OCI-LY7 (cell line): ENCODE measurements around the gene IL15. TPM values are rescaled to one million over a fixed set of nuclear protein-coding genes. Genes with fewer than 3 reads are reported as not detected.

Experiments
- BruUV-seq: library from RNA; stranded (reverse); fragments of 400-500 nt; replicated peaks from 2 replicates; lab custom pipeline; 2021; lab: Mats Ljungman, UMichigan
- CTCF ChIA-PET: fragments of 300-600 bp; sonication (Branson Sonifier 250); formaldehyde crosslinking; loops from one replicate; lab custom pipeline; 2022; ENCODE audit warnings: antibody characterized with exemption; ENCODE audit not compliant: unreplicated experiment; lab: Charles Lee
- POLR2A ChIA-PET: fragments of 300-600 bp; sonication (Branson Sonifier 250); formaldehyde crosslinking; loops from one replicate; lab custom pipeline; 2022; ENCODE audit warnings: antibody characterized with exemption; lab: Charles Lee
- DNase-seq: peaks from one replicate; pipeline ENCODE4 v3.0.0-alpha.2; 2015; ENCODE audit warnings: low spot score
- H2AFZ ChIP-seq: fragments of 200-600 bp; sonication (generic), shearing (Covaris generic); 2 replicates; pipeline ENCODE4 v1.6.1; 2014; ENCODE audit warnings: mild to moderate bottlenecking, antibody characterized with exemption, low read length, moderate library complexity
- H3K27ac ChIP-seq: fragments of 200-600 bp; sonication (generic); 2 replicates; pipeline ENCODE4 v1.5.1; 2014; ENCODE audit warnings: mixed run types, low read depth, mild to moderate bottlenecking, moderate library complexity, low read length, inconsistent platforms; ENCODE audit not compliant: poor library complexity, severe bottlenecking
- H3K36me3 ChIP-seq: fragments of 200-600 bp; sonication (generic); 2 replicates; pipeline ENCODE4 v1.6.1; 2014; ENCODE audit warnings: mild to moderate bottlenecking, antibody characterized with exemption, low read length, moderate library complexity, mixed read lengths; ENCODE audit not compliant: insufficient read depth
- H3K4me1 ChIP-seq: fragments of 200-600 bp; sonication (generic); 2 replicates; pipeline ENCODE4 v1.5.1; 2014; ENCODE audit warnings: mild to moderate bottlenecking, low read length; ENCODE audit not compliant: insufficient read depth, poor library complexity, severe bottlenecking
- H3K4me2 ChIP-seq: fragments of 200-600 bp; sonication (generic); 2 replicates; pipeline ENCODE4 v1.6.1; 2014; ENCODE audit warnings: mild to moderate bottlenecking, low read length
- H3K4me3 ChIP-seq: fragments of 200-600 bp; sonication (generic); 2 replicates; pipeline ENCODE4 v1.5.1; 2014; ENCODE audit warnings: mild to moderate bottlenecking, low read depth, low read length; ENCODE audit not compliant: poor library complexity, severe bottlenecking
- H3K79me2 ChIP-seq: fragments of 200-600 bp; sonication (generic); 2 replicates; pipeline ENCODE4 v1.6.1; 2016; ENCODE audit warnings: low read depth, mild to moderate bottlenecking, low read length, moderate library complexity, mixed read lengths; ENCODE audit not compliant: insufficient read depth
- H3K9me2 ChIP-seq: fragments of 200-600 bp; sonication (generic); 2 replicates; pipeline ENCODE4 v1.6.1; 2016; ENCODE audit warnings: mild to moderate bottlenecking, low read length, mixed read lengths; ENCODE audit not compliant: insufficient read depth
- H3K9me3 ChIP-seq: fragments of 200-600 bp; sonication (generic); 2 replicates; pipeline ENCODE4 v1.6.1; 2014; ENCODE audit warnings: mild to moderate bottlenecking, mixed run types, low read length, mixed read lengths
- H4K20me1 ChIP-seq: fragments of 200-600 bp; sonication (generic); 2 replicates; pipeline ENCODE4 v1.6.1; 2014; ENCODE audit warnings: mild to moderate bottlenecking, antibody characterized with exemption, low read length, moderate library complexity, mixed read lengths; ENCODE audit not compliant: insufficient read depth
- EZH2phosphoT487 ChIP-seq: fragments of 200-600 bp; sonication (generic); IDR thresholded peaks from 2 replicates; pipeline ENCODE4 v1.6.1; 2018; ENCODE audit warnings: low read depth, borderline replicate concordance, mild to moderate bottlenecking, mixed run types, antibody characterized with exemption, low read length, moderate library complexity, mixed read lengths
- intact Hi-C: fragments of 100-400 bp; cut with micrococcal nuclease; formaldehyde crosslinking; loops from one replicate; pipeline ENCODE4 v1.10.0; 2022; ENCODE audit not compliant: unreplicated experiment
- total RNA-seq, 2 experiments: library from RNA; depleted of rRNA in 1 of 2; stranded (reverse); fragments of >200 nt in 1 of 2; shearing (Covaris generic) in 1 of 2; gene quantifications; 2 replicates each; pipeline ENCODE4 v1.2.3, GENCODE V29; 2014 to 2022
- TF ChIP-seq, protein P1 (sequence below): fragments of 200-600 bp; sonication (generic); conservative IDR thresholded peaks from 2 replicates; pipeline ENCODE4 v1.5.1; 2014; ENCODE audit warnings: mild to moderate bottlenecking, antibody characterized with exemption, low read length, moderate library complexity, mixed read lengths

Gene IL15
- total RNA-seq, 2 experiments from 2014 or later, result not detected

DNA sequence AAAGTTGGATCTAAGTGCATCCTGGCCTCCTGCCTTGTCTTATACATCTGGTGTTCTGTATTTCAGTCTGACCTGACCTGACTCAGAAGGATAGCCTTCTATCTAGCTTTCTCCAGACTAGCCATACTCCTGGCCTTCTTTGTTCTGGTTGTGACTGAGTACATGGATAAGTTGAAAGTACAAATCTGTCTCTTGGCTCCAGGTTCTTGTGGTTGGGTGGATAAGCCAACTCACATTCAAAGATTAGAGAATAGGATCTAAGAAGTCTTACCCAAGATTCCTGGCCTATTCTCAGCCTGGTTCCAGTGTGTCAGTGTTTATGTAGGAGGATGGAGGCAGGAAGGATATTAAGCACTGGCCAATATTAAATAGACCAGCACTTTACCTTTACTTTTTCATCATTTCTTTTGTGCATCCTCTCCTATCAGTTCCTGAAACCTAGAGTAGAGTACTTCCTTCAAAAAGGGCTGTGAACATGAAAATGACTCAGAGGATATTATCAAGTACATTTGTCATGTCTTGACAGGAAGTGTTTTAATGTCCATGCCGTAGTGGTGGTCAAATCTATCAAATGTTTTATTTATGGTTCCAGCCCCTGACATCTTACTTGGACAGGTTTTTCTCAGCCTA, 123.5 kb downstream of the IL15 start:
- Histone ChIP-seq H3K27ac (no peak overlapping the region), H2AFZ (no peak overlapping the region), H3K9me2 (no peaks in the 10 kb centered on the region), H3K79me2 (no peaks in the 10 kb centered on the region), H3K36me3 (no peaks in the 10 kb centered on the region), H3K4me2 (no peak overlapping the region), H3K4me3 (no peak overlapping the region), H4K20me1 (no peaks in the 10 kb centered on the region), H3K9me3 (no peaks in the 10 kb centered on the region), H3K4me1 (no peaks in the 10 kb centered on the region)
- intact Hi-C loops, result no loop called here
- BruUV-seq, result no TSS peak
- CTCF ChIA-PET, result no interaction called here
- DNase-seq, result no peak
- POLR2A ChIA-PET, result no interaction called here
- TF ChIP-seq, protein P1, sequence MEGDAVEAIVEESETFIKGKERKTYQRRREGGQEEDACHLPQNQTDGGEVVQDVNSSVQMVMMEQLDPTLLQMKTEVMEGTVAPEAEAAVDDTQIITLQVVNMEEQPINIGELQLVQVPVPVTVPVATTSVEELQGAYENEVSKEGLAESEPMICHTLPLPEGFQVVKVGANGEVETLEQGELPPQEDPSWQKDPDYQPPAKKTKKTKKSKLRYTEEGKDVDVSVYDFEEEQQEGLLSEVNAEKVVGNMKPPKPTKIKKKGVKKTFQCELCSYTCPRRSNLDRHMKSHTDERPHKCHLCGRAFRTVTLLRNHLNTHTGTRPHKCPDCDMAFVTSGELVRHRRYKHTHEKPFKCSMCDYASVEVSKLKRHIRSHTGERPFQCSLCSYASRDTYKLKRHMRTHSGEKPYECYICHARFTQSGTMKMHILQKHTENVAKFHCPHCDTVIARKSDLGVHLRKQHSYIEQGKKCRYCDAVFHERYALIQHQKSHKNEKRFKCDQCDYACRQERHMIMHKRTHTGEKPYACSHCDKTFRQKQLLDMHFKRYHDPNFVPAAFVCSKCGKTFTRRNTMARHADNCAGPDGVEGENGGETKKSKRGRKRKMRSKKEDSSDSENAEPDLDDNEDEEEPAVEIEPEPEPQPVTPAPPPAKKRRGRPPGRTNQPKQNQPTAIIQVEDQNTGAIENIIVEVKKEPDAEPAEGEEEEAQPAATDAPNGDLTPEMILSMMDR, result no peak
- TF ChIP-seq EZH2phosphoT487, result no peak

- Histone ChIP-seq H3K4me3 (no peak overlapping the region), H2AFZ (no peak overlapping the region), H3K36me3 (no peaks in the 10 kb centered on the region), H3K4me1 (no peaks in the 10 kb centered on the region), H3K79me2 (no peaks in the 10 kb centered on the region), H3K9me2 (no peaks in the 10 kb centered on the region), H3K4me2 (no peak overlapping the region), H3K27ac (no peak overlapping the region), H4K20me1 (no peaks in the 10 kb centered on the region), H3K9me3 (no peaks in the 10 kb centered on the region)
- ChIA-PET POLR2A (interaction anchor here (1.0 to 1.2 kb wide), 2 partner anchors 8 to 12 kb away, joined by 3 read pairs; no protein-coding TSS in a partner anchor), CTCF (no interaction called here)
- TF ChIP-seq, protein P1, result no peak
- no peak for TF ChIP-seq EZH2phosphoT487
- no peak for DNase-seq
- intact Hi-C loops, result no loop called here
- BruUV-seq, result no TSS peak
Observed at GRCh38 chr4:141761926-141762325, 125.5 kb downstream of the IL15 start.

DNA sequence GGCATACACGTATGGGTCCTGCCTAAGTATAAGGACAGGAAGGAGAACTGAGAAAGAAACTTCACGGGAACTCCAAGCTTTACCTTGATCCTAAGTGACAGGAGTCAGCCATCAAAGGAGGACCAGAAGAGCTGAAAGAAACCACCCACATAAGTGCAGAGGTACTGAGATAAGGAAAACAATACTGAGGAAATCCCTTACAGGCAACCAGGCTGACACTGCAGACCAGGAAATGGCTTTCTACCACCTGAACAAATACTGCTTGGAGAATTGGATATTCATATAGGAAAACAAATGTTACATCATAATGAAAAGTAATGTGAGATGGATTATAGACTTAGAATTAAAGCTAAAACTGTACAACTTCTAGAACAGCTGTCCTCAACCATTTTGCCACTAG, 127.0 kb downstream of the IL15 start:
- Histone ChIP-seq H4K20me1 (no peaks in the 10 kb centered on the region), H3K9me2 (no peaks in the 10 kb centered on the region), H3K79me2 (no peaks in the 10 kb centered on the region), H3K4me2 (no peak overlapping the region), H3K4me1 (no peaks in the 10 kb centered on the region), H3K36me3 (no peaks in the 10 kb centered on the region), H3K4me3 (no peak overlapping the region), H3K27ac (no peak overlapping the region), H3K9me3 (no peaks in the 10 kb centered on the region), H2AFZ (no peak overlapping the region)
- ChIA-PET CTCF (no interaction called here), POLR2A (no interaction called here)
- intact Hi-C loops, result no loop called here
- TF ChIP-seq, protein P1, result no peak
- no peak for TF ChIP-seq EZH2phosphoT487
- DNase-seq, result no peak
- BruUV-seq, result no TSS peak
